Medulla oblongata (tissue), 1 donor: ENCODE measurements around the gene SUN2.

Experiments used
- DNase-seq: peaks from one replicate; pipeline ENCODE4 v3.0.0-alpha.2; 2015; ENCODE audit errors: extremely low spot score

The SUN2 gene

GRCh38 chr22:38697425-38698089 lies 58.2 kb downstream of the SUN2 start:
- DNase-seq: peak; percentile 50

GRCh38 chr22:38696606-38697424 lies 59.0 kb downstream of the SUN2 start:
- DNase-seq: peak; percentile 53

GRCh38 chr22:38694940-38695339 lies 60.9 kb downstream of the SUN2 start:
- no peak for DNase-seq

GRCh38 chr22:38694049-38694448 lies 61.7 kb downstream of the SUN2 start:
- DNase-seq: no peak

GRCh38 chr22:38689651-38690050 lies 66.1 kb downstream of the SUN2 start:
- DNase-seq: no peak

- no peak for DNase-seq
Measured at GRCh38 chr22:38685761-38686160, 70.0 kb downstream of the SUN2 start.

GRCh38 chr22:38684895-38685294 lies 70.9 kb downstream of the SUN2 start:
- no peak for DNase-seq
